A549 (cell line): ENCODE data around the gene FASTKD2. TPM values are rescaled to one million over a fixed set of nuclear protein-coding genes. Genes with fewer than 3 reads are reported as not detected.
A peak's percentile ranks its signal among the peaks of the same experiment; 100 is the strongest.

Source experiments
- ATAC-seq, 2 experiments: fragments of 200-7000 bp in 1 of 2; fragments of >200 bp in 1 of 2; cut with Nextera tagmentation in 1 of 2; cut with Tn5 transposase in 1 of 2; 3 replicates each; pipeline versions ENCODE4 v1.8.0 to v1.9.1; 2018 to 2020; ENCODE audit warnings: mild to moderate bottlenecking in 1 of 2, moderate library complexity in 1 of 2
- CTCF ChIA-PET: fragments of 300-600 bp; sonication (Branson Sonifier 250); formaldehyde crosslinking; extraction: SDS; loops from one replicate; lab custom pipeline; 2021; ENCODE audit warnings: antibody characterized with exemption, inconsistent platforms; lab: Yijun Ruan, JAX
- POLR2A ChIA-PET: fragments of 350-600 bp; formaldehyde crosslinking; extraction: SDS; loops from one replicate; lab custom pipeline; 2021; ENCODE audit warnings: antibody characterized with exemption, inconsistent platforms; lab: Yijun Ruan, JAX
- DNase-seq, 2 experiments: peaks; one replicate each; pipeline versions ENCODE4 v3.0.0 to v3.0.0-alpha.2; 2011 to 2016; ENCODE audit warnings: low read depth in 1 of 2, low spot score in 1 of 2
- FAIRE-seq: peaks from 2 replicates; lab custom pipeline; 2011; peaks lifted over from hg19 to GRCh38; lab: Jason Lieb, UNC
- H3K27ac ChIP-seq, 2 experiments: fragments of >200 bp; sonication (Bioruptor Twin); formaldehyde crosslinking; 3 replicates each; pipeline ENCODE4 v1.5.1; 2016 to 2017
- H3K4me1 ChIP-seq: fragments of >200 bp; sonication (Bioruptor Twin); formaldehyde crosslinking; 3 replicates; pipeline ENCODE4 v1.6.1; 2016
- H3K4me2 ChIP-seq: fragments of >200 bp; sonication (Bioruptor Twin); formaldehyde crosslinking; 3 replicates; pipeline ENCODE4 v1.6.1; 2016
- H3K4me3 ChIP-seq: fragments of >200 bp; sonication (Bioruptor Twin); formaldehyde crosslinking; 3 replicates; pipeline ENCODE4 v1.5.1; 2016
- H3K9me3 ChIP-seq: fragments of >200 bp; sonication (Bioruptor Twin); formaldehyde crosslinking; 3 replicates; pipeline ENCODE4 v1.6.1; 2016
- CBX8 ChIP-seq: fragments of 200-600 bp; sonication (generic); IDR thresholded peaks from 2 replicates; pipeline ENCODE4 v1.6.1; 2016
- CTCF ChIP-seq: fragments of >200 bp; sonication (Bioruptor Twin); formaldehyde crosslinking; IDR thresholded peaks from 3 replicates; pipeline ENCODE4 v1.5.1; 2016
- EHF ChIP-seq: fragments of 250-450 bp; sonication (Bioruptor Pico); IDR thresholded peaks from 2 replicates; pipeline ENCODE4 v1.5.0; 2020; ENCODE audit warnings: mild to moderate bottlenecking
- EP300 ChIP-seq, 2 experiments: fragments of >200 bp; sonication (Bioruptor Twin); formaldehyde crosslinking; IDR thresholded peaks; 2 replicates in 1 of 2; 3 replicates in 1 of 2; pipeline ENCODE4 v1.6.1; 2016 to 2017
- ESRRA ChIP-seq: fragments of 150-350 bp; IDR thresholded peaks from 2 replicates; pipeline ENCODE4 v1.6.1; 2014; ENCODE audit warnings: mild to moderate bottlenecking, low read length, borderline replicate concordance
- HDAC2 ChIP-seq: fragments of 200-600 bp; sonication (generic); IDR thresholded peaks from 2 replicates; pipeline ENCODE4 v1.6.1; 2016
- HEYL ChIP-seq: fragments of 250-450 bp; sonication (Bioruptor Pico); IDR thresholded peaks from 2 replicates; pipeline ENCODE4 v1.8.0; 2021; ENCODE audit warnings: mild to moderate bottlenecking, moderate library complexity
- HOXB13 ChIP-seq: fragments of 250-450 bp; sonication (Bioruptor Pico); IDR thresholded peaks from 2 replicates; pipeline ENCODE4 v1.5.0; 2020; ENCODE audit warnings: low read depth, mild to moderate bottlenecking, moderate library complexity
- KDM1A ChIP-seq: fragments of 200-600 bp; sonication (generic); IDR thresholded peaks from 2 replicates; pipeline ENCODE4 v1.6.1; 2016; ENCODE audit warnings: low read depth, mild to moderate bottlenecking
- KDM5A ChIP-seq: fragments of 200-600 bp; sonication (generic); IDR thresholded peaks from 2 replicates; pipeline ENCODE4 v1.6.1; 2016; ENCODE audit warnings: antibody characterized with exemption, mild to moderate bottlenecking
- NR3C1 ChIP-seq: fragments of >200 bp; sonication (Bioruptor Twin); formaldehyde crosslinking; IDR thresholded peaks from 3 replicates; pipeline ENCODE4 v1.6.1; 2017
- PBX3 ChIP-seq: IDR thresholded peaks from 2 replicates; pipeline ENCODE4 v1.6.1; 2012
- REST ChIP-seq: fragments of 200-600 bp; sonication (generic); IDR thresholded peaks from 2 replicates; pipeline ENCODE4 v1.6.1; 2016; ENCODE audit warnings: antibody characterized with exemption, mild to moderate bottlenecking, moderate library complexity
- RNF2 ChIP-seq: fragments of 200-600 bp; sonication (generic); IDR thresholded peaks from 2 replicates; pipeline ENCODE4 v1.6.1; 2016; ENCODE audit warnings: low read depth, mild to moderate bottlenecking, antibody characterized with exemption, moderate library complexity, borderline replicate concordance
- TFCP2L1 ChIP-seq: fragments of 250-450 bp; sonication (Bioruptor Pico); IDR thresholded peaks from 2 replicates; pipeline ENCODE4 v1.5.0; 2021; ENCODE audit warnings: mild to moderate bottlenecking
- TP53 ChIP-seq: fragments of 250-450 bp; sonication (Bioruptor Pico); IDR thresholded peaks from 2 replicates; pipeline ENCODE4 v1.5.0; 2021; ENCODE audit warnings: mild to moderate bottlenecking, moderate library complexity
- USF2 ChIP-seq: fragments of 450-650 bp; IDR thresholded peaks from 2 replicates; pipeline ENCODE4 v1.6.1; 2014; ENCODE audit warnings: antibody characterized with exemption
- ZNF302 ChIP-seq: fragments of 250-450 bp; sonication (Bioruptor Pico); IDR thresholded peaks from 2 replicates; pipeline ENCODE4 v1.9.0; 2021; ENCODE audit warnings: inconsistent platforms, mild to moderate bottlenecking, moderate library complexity
- WGBS: methylation state at CpG from one replicate; pipeline ENCODE4 v1.1.6; 2017; ENCODE audit errors: missing lambda C conversion rate; 5-methylcytosine and 5-hydroxymethylcytosine counted together
- polyA plus RNA-seq, 4 experiments: library from polyadenylated mRNA; depleted of rRNA in 3 of 4; stranded (reverse); fragments of >200 nt; fragmentation: RNase III in 1 of 4; extraction: RNeasy Plus Mini Kit Qiagen cat#74134 plus additional on column Dnase treatment in 1 of 4; gene quantifications; 2 replicates in 3 of 4; 3 replicates in 1 of 4; pipeline ENCODE4 v1.2.3, GENCODE V29; 2011 to 2017

FASTKD2 gene
- polyA plus RNA-seq, 2 of the 4 experiments (the other 2 are of a cell fraction) = 35.5 to 60.1 TPM

GRCh38 chr2:206774871-206775270, 9.5 kb downstream of the FASTKD2 start:
- Histone ChIP-seq H3K4me2 (no peak overlapping the region), H3K4me3 (no peak overlapping the region), H3K27ac (no peak overlapping the region), H3K9me3 (peaks cover 15% of the 10 kb centered on the region), H3K4me1 (no peaks in the 10 kb centered on the region)
- WGBS = 95% methylated on average over 1 of the region's 1 CpG
- ATAC-seq = no peak
- ChIA-PET CTCF (no interaction called here), POLR2A (interaction anchor here (0.7 kb wide), 1 partner anchor 10 kb away, joined by 3 read pairs; the partner anchor contains the start of gene MDH1B)
- no peak for TF ChIP-seq CBX8
- no peak for DNase-seq
- no peak for FAIRE-seq

- Histone ChIP-seq H3K27ac (no peak overlapping the region), H3K4me2 (no peak overlapping the region), H3K4me1 (no peaks in the 10 kb centered on the region), H3K4me3 (no peak overlapping the region), H3K9me3 (peaks cover 21% of the 10 kb centered on the region)
- TF ChIP-seq EHF (CRISPR knock-in tag) (no peak), USF2 (no peak), KDM1A (peak; percentile 65; the same call in 1 of the 2 replicates)
- FAIRE-seq = no peak
- ATAC-seq = no peak
- ChIA-PET POLR2A (no interaction called here), CTCF (no interaction called here)
- DNase-seq = no peak
Measured at GRCh38 chr2:206776432-206776831, 11.0 kb downstream of the FASTKD2 start.

- Histone ChIP-seq H3K4me2 (no peak overlapping the region), H3K9me3 (peaks cover 21% of the 10 kb centered on the region), H3K4me3 (no peak overlapping the region), H3K27ac (no peak overlapping the region), H3K4me1 (no peaks in the 10 kb centered on the region)
- FAIRE-seq (no peak), DNase-seq (no peak), ATAC-seq (no peak)
- 95% methylated on average over 2 of the region's 2 CpGs for WGBS
- no peak for TF ChIP-seq CTCF
- no peak for TF ChIP-seq REST
- TF ChIP-seq HOXB13 = no peak
- TF ChIP-seq EHF (CRISPR knock-in tag) = no peak
- TF ChIP-seq EP300 (IDR thresholded peaks at IDR 0.05) = no peak
- TF ChIP-seq TP53 (CRISPR knock-in tag) = no peak
- no peak for TF ChIP-seq PBX3
- no peak for TF ChIP-seq NR3C1
- TF ChIP-seq ESRRA = no peak
- TF ChIP-seq RNF2 = no peak
- TF ChIP-seq KDM5A = no peak
- TF ChIP-seq ZNF302 (CRISPR knock-in tag) = no peak
- no peak for TF ChIP-seq HEYL (CRISPR knock-in tag)
- no peak for TF ChIP-seq HDAC2
- no peak for TF ChIP-seq TFCP2L1
- POLR2A ChIA-PET = interaction anchor here (0.6 kb wide), 1 partner anchor 85 kb away, joined by 5 read pairs; no protein-coding TSS in a partner anchor
- CTCF ChIA-PET = interaction anchor here (0.6 to 3.7 kb wide), 15 partner anchors 8 to 1450 kb away, joined by 3 to 23 read pairs (median 3); partner anchors contain the start of genes FASTKD2 and MDH1B
Measured at GRCh38 chr2:206780671-206781070, 15.3 kb downstream of the FASTKD2 start.
